ENCODE results near the gene TMEM181.
"Not testable (repeated sequence)": the region's sequence is repeated elsewhere in the genome, so short reads cannot be mapped to it uniquely, and the experiment has no call there.

The TMEM181 gene

DNA sequence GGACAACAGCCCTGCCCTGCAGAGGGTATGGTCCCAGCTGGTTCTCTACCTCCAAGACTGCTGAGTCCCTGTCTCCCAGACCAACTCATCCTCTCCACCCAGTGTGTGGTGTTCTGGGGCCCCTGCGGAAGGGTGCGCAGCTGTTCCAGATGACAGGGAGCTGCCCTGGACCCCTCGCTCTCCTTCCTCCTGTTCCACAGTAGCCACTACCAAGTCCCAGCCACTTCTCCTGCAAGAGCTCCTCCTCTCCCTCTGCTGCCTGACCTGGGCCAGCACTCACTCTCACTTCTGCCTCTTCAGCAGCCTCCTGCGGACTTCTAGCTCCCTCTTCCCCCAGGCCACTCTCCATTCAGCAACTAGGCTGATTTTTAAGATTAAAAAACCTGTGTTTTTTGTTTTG is 40.1 kb upstream of the TMEM181 start:
- Histone ChIP-seq H3K36me3 (ENCODE audit: control insufficient read depth in 5 of 5, insufficient read depth in 5 of 5, low read length in 5 of 5) (no peaks in the 10 kb centered on the region), H3K27ac (ENCODE audit: low read depth, low read length) (no peak overlapping the region), H3K9me3 (ENCODE audit: control insufficient read depth in 5 of 5, low read length in 5 of 5) (no peaks in the 10 kb centered on the region), H3K27me3 (ENCODE audit: control insufficient read depth in 5 of 5, insufficient read depth in 4 of 5, low read length in 5 of 5) (peaks cover 0 to 12% (median 6%) of the 10 kb centered on the region in 5 donors), H3K4me3 (ENCODE audit: low read depth in 1 of 5, low read length in 5 of 5) (no peak overlapping the region), H3K9ac (ENCODE audit: low read length in 5 of 5) (no peak overlapping the region), H3K4me1 (ENCODE audit: control insufficient read depth in 5 of 5, insufficient read depth in 5 of 5, low read length in 5 of 5) (peaks cover 0 to 26% (median 25%) of the 10 kb centered on the region in 5 donors)

GRCh38 chr6:158520975-158521374 is 38.9 kb upstream of the TMEM181 start:
- Histone ChIP-seq H3K27me3 (ENCODE audit: control insufficient read depth in 5 of 5, insufficient read depth in 4 of 5, low read length in 5 of 5) (peaks cover 0 to 15% (median 8%) of the 10 kb centered on the region in 5 donors), H3K4me1 (ENCODE audit: control insufficient read depth in 5 of 5, insufficient read depth in 5 of 5, low read length in 5 of 5) (peaks cover 0 to 24% (median 22%) of the 10 kb centered on the region in 5 donors)
- H3K9ac ChIP-seq (ENCODE audit: low read length in 5 of 5); H3K36me3 ChIP-seq (ENCODE audit: control insufficient read depth in 5 of 5, insufficient read depth in 5 of 5, low read length in 5 of 5); H3K4me3 ChIP-seq (ENCODE audit: low read depth in 1 of 5, low read length in 5 of 5); H3K27ac ChIP-seq (ENCODE audit: low read depth, low read length); H3K9me3 ChIP-seq (ENCODE audit: control insufficient read depth in 5 of 5, low read length in 5 of 5): not testable (repeated sequence)

DNA sequence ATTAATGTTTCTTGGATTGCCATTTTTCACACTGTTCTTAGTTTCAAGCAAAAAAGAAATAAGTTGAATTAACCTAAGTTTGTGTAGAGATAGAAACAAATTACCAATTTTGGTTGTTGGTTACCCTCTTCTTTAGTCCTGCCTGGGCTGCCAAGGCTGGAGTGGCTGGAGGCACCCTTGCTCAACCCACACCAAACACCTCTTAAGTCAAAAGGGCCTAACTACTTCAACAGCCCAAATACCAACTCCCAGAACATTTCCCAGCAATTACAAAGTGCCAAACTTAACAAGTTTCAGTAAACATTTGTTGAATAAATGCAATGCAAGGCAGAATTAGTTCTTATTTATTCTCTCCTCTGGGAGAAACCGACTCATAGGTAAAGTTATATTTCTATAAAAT is 38.1 kb upstream of the TMEM181 start:
- H3K4me3 ChIP-seq (ENCODE audit: low read depth in 1 of 5, low read length in 5 of 5): no peak overlapping the region
- no peak overlapping the region for H3K27ac ChIP-seq (ENCODE audit: low read depth, low read length)
- peaks cover 0 to under 1% (median 0%) of the 10 kb centered on the region in 5 donors for H3K9me3 ChIP-seq (ENCODE audit: control insufficient read depth in 5 of 5, low read length in 5 of 5)
- peaks cover 0 to 19% (median 15%) of the 10 kb centered on the region in 5 donors for H3K4me1 ChIP-seq (ENCODE audit: control insufficient read depth in 5 of 5, insufficient read depth in 5 of 5, low read length in 5 of 5)
- no peaks in the 10 kb centered on the region for H3K36me3 ChIP-seq (ENCODE audit: control insufficient read depth in 5 of 5, insufficient read depth in 5 of 5, low read length in 5 of 5)
- H3K9ac ChIP-seq (ENCODE audit: low read length in 5 of 5): no peak overlapping the region
- H3K27me3 ChIP-seq (ENCODE audit: control insufficient read depth in 5 of 5, insufficient read depth in 4 of 5, low read length in 5 of 5): peaks cover 0 to 15% (median 7%) of the 10 kb centered on the region in 5 donors

DNA sequence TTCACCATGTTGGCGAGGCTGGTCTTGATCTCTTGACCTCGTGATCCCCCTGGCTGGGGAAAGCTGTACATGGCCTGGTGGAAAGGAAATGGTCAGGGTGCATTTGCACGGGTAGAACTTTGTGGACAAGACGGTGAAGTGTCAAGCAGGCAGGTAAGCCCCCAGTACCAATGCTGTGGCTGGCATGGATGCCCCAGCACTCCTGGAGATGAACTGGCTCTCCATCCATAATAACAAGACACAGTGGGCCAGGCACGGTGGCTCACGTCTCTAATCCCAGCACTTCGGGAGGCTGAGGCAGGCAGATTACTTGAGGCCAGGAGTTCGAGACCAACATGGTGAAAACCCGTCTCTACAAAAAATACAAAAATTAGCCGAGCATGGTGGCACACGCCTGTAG is 37.3 kb upstream of the TMEM181 start:
- Histone ChIP-seq H3K9me3 (ENCODE audit: control insufficient read depth in 5 of 5, low read length in 5 of 5) (peaks cover 0 to 3% (median 0%) of the 10 kb centered on the region in 5 donors), H3K9ac (ENCODE audit: low read length in 5 of 5) (no peak overlapping the region), H3K4me3 (ENCODE audit: low read depth in 1 of 5, low read length in 5 of 5) (no peak overlapping the region), H3K4me1 (ENCODE audit: control insufficient read depth in 5 of 5, insufficient read depth in 5 of 5, low read length in 5 of 5) (peaks cover 0 to 13% (median 10%) of the 10 kb centered on the region in 5 donors), H3K27ac (ENCODE audit: low read depth, low read length) (no peak overlapping the region), H3K36me3 (ENCODE audit: control insufficient read depth in 5 of 5, insufficient read depth in 5 of 5, low read length in 5 of 5) (no peaks in the 10 kb centered on the region), H3K27me3 (ENCODE audit: control insufficient read depth in 5 of 5, insufficient read depth in 4 of 5, low read length in 5 of 5) (peaks cover 0 to 13% (median 4%) of the 10 kb centered on the region in 5 donors)

GRCh38 chr6:158524311-158524710 is 35.6 kb upstream of the TMEM181 start:
- Histone ChIP-seq H3K27ac (ENCODE audit: low read depth, low read length) (no peak overlapping the region), H3K9ac (ENCODE audit: low read length in 5 of 5) (no peak overlapping the region), H3K36me3 (ENCODE audit: control insufficient read depth in 5 of 5, insufficient read depth in 5 of 5, low read length in 5 of 5) (no peaks in the 10 kb centered on the region), H3K4me3 (ENCODE audit: low read depth in 1 of 5, low read length in 5 of 5) (no peak overlapping the region), H3K4me1 (ENCODE audit: control insufficient read depth in 5 of 5, insufficient read depth in 5 of 5, low read length in 5 of 5) (no peaks in the 10 kb centered on the region), H3K27me3 (ENCODE audit: control insufficient read depth in 5 of 5, insufficient read depth in 4 of 5, low read length in 5 of 5) (peaks cover 0 to 12% (median 4%) of the 10 kb centered on the region in 5 donors), H3K9me3 (ENCODE audit: control insufficient read depth in 5 of 5, low read length in 5 of 5) (peaks cover 0 to 3% (median 0%) of the 10 kb centered on the region in 5 donors)

DNA sequence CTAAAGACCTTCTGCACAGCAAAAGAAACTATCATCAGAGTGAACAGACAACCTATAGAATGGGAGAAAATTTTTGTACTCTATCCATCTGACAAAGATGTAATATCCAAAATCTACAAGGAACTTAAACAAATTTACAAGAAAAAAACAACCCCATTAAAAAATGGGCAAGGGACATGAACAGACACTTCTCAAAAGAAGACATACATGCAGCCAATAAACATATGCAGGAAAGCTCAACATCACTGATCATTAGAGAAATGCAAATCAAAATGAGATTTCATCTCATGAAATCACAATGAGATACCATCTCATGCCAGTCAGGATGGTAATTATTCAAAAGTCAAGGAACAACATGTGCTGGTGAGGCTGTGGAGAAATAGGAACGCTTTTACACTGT is 32.0 kb upstream of the TMEM181 start:
- not testable (repeated sequence) for H3K9me3 ChIP-seq (ENCODE audit: control insufficient read depth in 5 of 5, low read length in 5 of 5); H3K36me3 ChIP-seq (ENCODE audit: control insufficient read depth in 5 of 5, insufficient read depth in 5 of 5, low read length in 5 of 5); H3K4me1 ChIP-seq (ENCODE audit: control insufficient read depth in 5 of 5, insufficient read depth in 5 of 5, low read length in 5 of 5); H3K27ac ChIP-seq (ENCODE audit: low read depth, low read length); H3K4me3 ChIP-seq (ENCODE audit: low read depth in 1 of 5, low read length in 5 of 5); H3K9ac ChIP-seq (ENCODE audit: low read length in 5 of 5)
- peaks cover 0 to 16% (median 4%) of the 10 kb centered on the region in 5 donors for H3K27me3 ChIP-seq (ENCODE audit: control insufficient read depth in 5 of 5, insufficient read depth in 4 of 5, low read length in 5 of 5)

DNA sequence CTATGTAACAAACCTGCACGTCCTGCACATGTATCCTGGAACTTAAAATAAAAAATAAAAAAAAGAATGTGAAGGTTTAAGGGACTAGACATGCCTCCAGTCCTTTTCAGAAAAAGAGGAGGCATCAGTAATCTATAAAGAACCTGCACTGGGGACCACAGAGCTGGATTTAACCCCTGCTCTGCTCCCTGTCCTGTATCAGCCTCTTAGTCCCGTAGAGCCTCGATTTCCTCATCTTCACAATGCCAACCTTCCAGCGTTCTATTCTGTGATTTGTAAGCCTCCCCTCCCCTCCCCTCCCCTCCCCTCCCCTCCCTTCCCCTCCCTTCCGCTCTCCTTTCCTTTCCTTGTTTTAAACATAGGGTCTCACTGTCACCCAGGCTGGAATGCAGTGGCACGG is 31.1 kb upstream of the TMEM181 start:
- Histone ChIP-seq H3K9me3 (ENCODE audit: control insufficient read depth in 5 of 5, low read length in 5 of 5) (peaks cover 0 to 9% (median 0%) of the 10 kb centered on the region in 5 donors), H3K9ac (ENCODE audit: low read length in 5 of 5) (no peak overlapping the region), H3K4me1 (ENCODE audit: control insufficient read depth in 5 of 5, insufficient read depth in 5 of 5, low read length in 5 of 5) (no peaks in the 10 kb centered on the region), H3K27ac (ENCODE audit: low read depth, low read length) (no peak overlapping the region), H3K4me3 (ENCODE audit: low read depth in 1 of 5, low read length in 5 of 5) (no peak overlapping the region), H3K36me3 (ENCODE audit: control insufficient read depth in 5 of 5, insufficient read depth in 5 of 5, low read length in 5 of 5) (no peaks in the 10 kb centered on the region), H3K27me3 (ENCODE audit: control insufficient read depth in 5 of 5, insufficient read depth in 4 of 5, low read length in 5 of 5) (peaks cover 0 to 16% (median 4%) of the 10 kb centered on the region in 5 donors)

DNA sequence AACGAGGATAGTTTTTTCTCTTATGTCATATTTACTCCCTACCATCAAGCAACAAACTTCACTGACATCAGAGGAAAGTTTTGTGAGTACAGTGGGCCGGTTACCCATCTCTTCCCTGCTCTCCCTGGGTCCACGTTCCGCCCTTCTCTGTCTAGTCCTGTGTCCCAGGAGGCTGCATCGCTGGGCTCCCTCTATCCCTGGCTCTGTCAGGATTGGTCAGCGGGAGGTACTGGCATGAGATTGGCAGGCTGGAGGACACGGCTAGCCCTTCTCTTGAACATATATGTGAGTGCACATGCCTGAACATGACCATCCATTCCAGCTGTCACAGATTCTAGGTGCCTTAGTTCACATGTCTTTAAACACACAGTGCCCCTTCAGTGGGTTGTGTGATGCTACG is 30.3 kb upstream of the TMEM181 start:
- no peak overlapping the region for H3K9ac ChIP-seq (ENCODE audit: low read length in 5 of 5)
- H3K9me3 ChIP-seq (ENCODE audit: control insufficient read depth in 5 of 5, low read length in 5 of 5): peaks cover 0 to 9% (median 0%) of the 10 kb centered on the region in 5 donors

GRCh38 chr6:158531566-158531965 is 28.3 kb upstream of the TMEM181 start:
- peaks cover 0 to 9% (median 0%) of the 10 kb centered on the region in 5 donors for H3K9me3 ChIP-seq (ENCODE audit: control insufficient read depth in 5 of 5, low read length in 5 of 5)
- no peak overlapping the region for H3K4me3 ChIP-seq (ENCODE audit: low read depth in 1 of 5, low read length in 5 of 5)
- H3K9ac ChIP-seq (ENCODE audit: low read length in 5 of 5): no peak overlapping the region
- peaks cover 6 to 14% (median 7%) of the 10 kb centered on the region in 5 donors for H3K27me3 ChIP-seq (ENCODE audit: control insufficient read depth in 5 of 5, insufficient read depth in 4 of 5, low read length in 5 of 5)
- no peaks in the 10 kb centered on the region for H3K36me3 ChIP-seq (ENCODE audit: control insufficient read depth in 5 of 5, insufficient read depth in 5 of 5, low read length in 5 of 5)
- H3K27ac ChIP-seq (ENCODE audit: low read depth, low read length): no peak overlapping the region
- peaks cover 0 to 11% (median 7%) of the 10 kb centered on the region in 5 donors for H3K4me1 ChIP-seq (ENCODE audit: control insufficient read depth in 5 of 5, insufficient read depth in 5 of 5, low read length in 5 of 5)

More for the DNA sequence above, 30.3 kb upstream of the TMEM181 start:
- Histone ChIP-seq H3K36me3 (ENCODE audit: control insufficient read depth in 5 of 5, insufficient read depth in 5 of 5, low read length in 5 of 5) (no peaks in the 10 kb centered on the region), H3K27me3 (ENCODE audit: control insufficient read depth in 5 of 5, insufficient read depth in 4 of 5, low read length in 5 of 5) (peaks cover 0 to 13% (median 2%) of the 10 kb centered on the region in 5 donors), H3K27ac (ENCODE audit: low read depth, low read length) (no peak overlapping the region), H3K4me1 (ENCODE audit: control insufficient read depth in 5 of 5, insufficient read depth in 5 of 5, low read length in 5 of 5) (no peaks in the 10 kb centered on the region), H3K4me3 (ENCODE audit: low read depth in 1 of 5, low read length in 5 of 5) (no peak overlapping the region)

GRCh38 chr6:158531970-158532369 is 27.9 kb upstream of the TMEM181 start:
- Histone ChIP-seq H3K27ac (ENCODE audit: low read depth, low read length) (no peak overlapping the region), H3K27me3 (ENCODE audit: control insufficient read depth in 5 of 5, insufficient read depth in 4 of 5, low read length in 5 of 5) (peaks cover 6 to 15% (median 9%) of the 10 kb centered on the region in 5 donors), H3K4me1 (ENCODE audit: control insufficient read depth in 5 of 5, insufficient read depth in 5 of 5, low read length in 5 of 5) (peaks cover 0 to 14% (median 11%) of the 10 kb centered on the region in 5 donors), H3K9ac (ENCODE audit: low read length in 5 of 5) (no peak overlapping the region), H3K4me3 (ENCODE audit: low read depth in 1 of 5, low read length in 5 of 5) (no peak overlapping the region), H3K36me3 (ENCODE audit: control insufficient read depth in 5 of 5, insufficient read depth in 5 of 5, low read length in 5 of 5) (no peaks in the 10 kb centered on the region), H3K9me3 (ENCODE audit: control insufficient read depth in 5 of 5, low read length in 5 of 5) (peaks cover 0 to 6% (median 0%) of the 10 kb centered on the region in 5 donors)
